Activated CD4-positive, alpha-beta T cell treated with anti-CD3 and anti-CD28 coated beads for 1 hour (primary cell): Measurements from ENCODE around the gene WASL.
"Not testable (repeated sequence)": the region's sequence is repeated elsewhere in the genome, so short reads cannot be mapped to it uniquely, and the experiment has no call there.

Experiments used
- DNase-seq: peaks from one replicate; pipeline ENCODE4 v3.0.0-alpha.2; 2020

WASL gene

DNA sequence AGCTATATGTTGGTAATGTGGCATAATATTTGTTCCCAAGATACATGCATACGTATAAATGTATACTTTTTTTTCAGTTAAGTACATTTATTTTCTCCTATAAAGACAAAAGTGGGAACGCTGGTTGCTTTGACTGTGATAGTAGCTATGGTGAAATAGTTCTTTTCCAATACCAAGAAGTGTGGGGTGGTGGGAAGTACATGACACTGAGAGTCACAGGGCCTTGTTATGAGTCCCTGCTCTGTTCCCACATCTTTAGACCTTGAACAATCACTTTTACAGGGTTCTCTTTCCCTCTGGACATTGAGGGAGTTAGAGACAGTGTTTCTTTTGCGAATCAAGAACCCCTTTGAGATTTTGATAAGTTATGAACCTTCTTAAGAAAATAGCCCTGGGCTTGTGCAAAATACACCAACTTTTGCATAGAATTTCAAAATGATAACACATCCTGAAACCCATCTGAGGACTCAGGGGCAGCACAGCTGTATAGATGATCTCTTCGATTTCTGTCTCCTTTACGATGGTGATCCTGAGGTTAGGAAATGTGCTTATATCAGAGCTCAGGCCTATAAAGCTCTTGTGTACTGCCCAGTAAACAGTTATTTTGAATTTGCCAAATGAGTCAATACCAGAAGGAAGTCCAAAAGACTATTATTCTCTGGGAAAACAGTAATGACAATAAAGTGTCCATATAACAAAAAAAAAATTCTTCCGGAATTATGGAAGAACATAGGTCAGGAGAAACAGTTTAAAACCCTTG is 92.1 kb downstream of the WASL start:
- DNase-seq = no peak

DNA sequence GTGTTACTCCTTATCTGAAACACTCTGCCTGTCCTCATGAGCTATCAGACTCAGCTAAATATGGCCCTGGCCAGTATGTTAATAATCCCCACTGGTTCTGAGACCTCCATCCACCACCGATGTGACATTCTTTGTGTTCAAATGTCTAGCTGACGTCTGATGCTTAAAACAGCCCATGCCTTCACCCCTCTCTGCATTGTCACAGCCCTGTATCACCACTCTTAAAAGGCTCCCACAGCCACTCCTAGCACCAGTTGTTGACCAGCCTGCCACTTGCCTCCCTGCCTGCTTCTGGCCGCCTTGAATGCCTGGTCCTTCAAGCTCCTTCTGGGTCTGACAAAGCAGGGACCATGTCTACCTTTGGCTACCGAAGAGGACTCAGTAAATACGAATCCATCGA is 93.2 kb downstream of the WASL start, which contains the start of gene LMOD2:
TSS of gene LMOD2 (plus strand) at position 253 of the 400 bp plus-strand sequence. CDS start at position 351, 98 bp downstream.
- DNase-seq = no peak

DNA sequence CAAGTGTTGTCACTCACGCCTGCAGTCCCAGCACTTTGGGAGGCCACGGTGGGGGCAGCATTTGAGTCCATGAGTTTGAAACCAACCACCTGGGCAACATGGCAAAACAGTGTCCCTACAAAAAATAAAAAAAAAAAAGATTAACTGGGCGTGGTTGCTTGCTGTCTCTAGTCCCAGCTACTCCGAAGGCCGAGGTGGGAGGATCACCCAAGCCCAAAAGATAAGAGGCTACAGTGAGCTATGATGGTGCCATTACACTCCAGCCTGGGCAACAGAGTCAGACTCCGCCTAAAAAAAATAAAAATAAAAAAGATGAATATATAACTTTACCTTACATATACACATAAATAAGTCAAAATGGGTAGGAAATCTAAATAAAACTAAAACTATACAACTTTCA is 95.6 kb downstream of the WASL start:
- no peak for DNase-seq

DNA sequence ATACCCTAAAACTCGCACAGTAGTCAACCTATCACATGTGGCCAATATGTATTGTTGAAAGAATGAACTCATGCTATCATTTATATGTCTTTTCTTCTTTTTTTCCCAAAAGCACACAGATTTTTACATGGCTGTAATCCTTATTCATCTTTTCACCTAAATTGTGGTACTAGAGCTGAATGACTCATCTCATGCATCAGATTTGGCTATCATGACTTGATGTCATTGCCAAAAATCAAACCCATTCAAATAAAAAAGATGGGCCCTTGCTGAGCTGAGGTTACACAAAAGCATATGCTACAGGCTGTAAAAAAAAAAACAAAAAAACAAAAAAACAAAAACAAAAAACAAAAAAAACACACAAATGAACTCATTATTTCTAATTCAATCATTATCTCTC is 96.4 kb downstream of the WASL start:
- no peak for DNase-seq

DNA sequence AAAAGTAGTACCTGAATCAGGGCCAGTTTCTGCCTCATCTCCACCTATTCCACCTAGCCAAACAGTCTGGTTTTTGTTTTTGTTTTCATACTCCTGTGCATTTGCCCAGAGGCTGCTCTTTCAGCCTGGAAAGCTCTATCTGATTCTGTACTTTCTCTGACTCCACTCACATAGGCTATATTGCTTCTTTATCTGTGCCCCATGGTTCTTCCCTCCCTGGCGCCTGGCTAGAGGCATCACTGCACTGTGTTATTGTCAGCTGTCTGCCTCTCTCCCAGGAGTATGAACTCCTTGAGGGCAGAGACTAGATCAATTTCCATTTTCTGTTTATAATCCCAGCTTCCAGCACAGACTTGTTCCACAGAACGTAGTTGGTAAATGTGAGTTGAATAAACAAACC is 98.2 kb downstream of the WASL start:
- no peak for DNase-seq

DNA sequence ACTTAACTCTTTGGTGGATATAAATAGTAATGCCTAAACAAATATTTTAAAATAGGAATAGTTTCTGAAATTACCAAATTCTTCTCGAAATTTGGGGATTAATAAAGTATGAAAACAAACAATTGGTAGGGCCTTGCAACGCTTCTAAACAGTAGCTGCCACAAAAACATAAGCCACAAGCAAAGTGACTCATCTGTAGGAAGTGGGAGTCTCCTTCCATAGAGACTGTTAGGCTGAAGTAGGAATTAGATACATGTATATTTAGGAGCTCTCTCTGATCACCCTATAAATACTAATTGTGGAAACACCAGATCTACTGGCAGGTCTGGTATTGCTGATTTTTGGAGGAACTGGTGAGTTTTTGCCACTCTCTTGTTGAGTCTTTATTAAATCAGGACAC is 98.8 kb downstream of the WASL start:
- no peak for DNase-seq

DNA sequence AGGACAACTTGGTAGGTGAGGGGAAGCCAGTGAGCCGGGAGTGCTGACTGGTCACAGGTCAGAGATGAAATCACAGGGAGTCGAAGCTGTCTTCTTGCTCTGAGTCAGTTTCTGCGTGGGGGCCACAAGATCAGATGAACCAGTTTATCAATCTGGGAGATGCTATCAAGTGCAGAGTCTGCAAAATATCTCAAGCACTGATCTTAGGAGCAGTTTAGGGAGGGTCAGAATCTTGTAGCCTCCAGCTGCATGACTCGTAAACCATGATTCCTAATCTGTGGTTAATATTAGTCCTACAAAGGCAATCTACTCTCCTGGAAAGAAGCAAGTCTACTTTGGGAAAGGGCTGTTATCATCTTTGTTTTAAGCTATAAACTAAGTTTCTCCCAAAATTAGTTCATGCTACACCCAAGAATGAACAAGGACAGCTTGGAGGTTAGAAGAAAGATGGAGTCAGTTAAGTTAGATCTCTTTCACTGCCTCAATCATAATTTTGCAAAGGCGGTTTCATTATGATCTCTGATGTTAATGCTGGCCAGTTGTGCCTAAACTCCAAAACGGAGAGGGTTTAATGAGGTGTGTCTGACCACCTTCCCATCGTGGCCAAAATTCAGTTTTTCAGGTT is 101.6 kb downstream of the WASL start:
- no peak for DNase-seq

DNA sequence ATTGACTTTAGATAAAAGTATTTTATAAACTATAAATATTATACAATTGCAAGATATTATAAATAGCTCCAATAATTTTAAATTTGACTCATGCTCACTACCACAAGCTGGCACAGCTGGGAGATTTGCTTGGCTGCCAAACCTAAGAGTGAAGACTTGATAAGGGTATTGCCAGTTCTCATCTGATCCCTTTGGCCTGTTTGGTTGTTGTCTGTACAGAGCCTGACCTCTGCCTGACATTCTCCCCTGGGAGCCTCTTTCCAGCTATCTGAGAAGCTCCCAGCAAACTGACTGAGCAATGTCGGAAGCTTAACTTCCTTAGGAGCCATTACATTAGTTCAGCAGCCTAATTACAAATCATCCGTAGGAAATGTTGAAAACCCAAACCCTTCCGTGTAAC is 103.3 kb downstream of the WASL start:
- DNase-seq = no peak

DNA sequence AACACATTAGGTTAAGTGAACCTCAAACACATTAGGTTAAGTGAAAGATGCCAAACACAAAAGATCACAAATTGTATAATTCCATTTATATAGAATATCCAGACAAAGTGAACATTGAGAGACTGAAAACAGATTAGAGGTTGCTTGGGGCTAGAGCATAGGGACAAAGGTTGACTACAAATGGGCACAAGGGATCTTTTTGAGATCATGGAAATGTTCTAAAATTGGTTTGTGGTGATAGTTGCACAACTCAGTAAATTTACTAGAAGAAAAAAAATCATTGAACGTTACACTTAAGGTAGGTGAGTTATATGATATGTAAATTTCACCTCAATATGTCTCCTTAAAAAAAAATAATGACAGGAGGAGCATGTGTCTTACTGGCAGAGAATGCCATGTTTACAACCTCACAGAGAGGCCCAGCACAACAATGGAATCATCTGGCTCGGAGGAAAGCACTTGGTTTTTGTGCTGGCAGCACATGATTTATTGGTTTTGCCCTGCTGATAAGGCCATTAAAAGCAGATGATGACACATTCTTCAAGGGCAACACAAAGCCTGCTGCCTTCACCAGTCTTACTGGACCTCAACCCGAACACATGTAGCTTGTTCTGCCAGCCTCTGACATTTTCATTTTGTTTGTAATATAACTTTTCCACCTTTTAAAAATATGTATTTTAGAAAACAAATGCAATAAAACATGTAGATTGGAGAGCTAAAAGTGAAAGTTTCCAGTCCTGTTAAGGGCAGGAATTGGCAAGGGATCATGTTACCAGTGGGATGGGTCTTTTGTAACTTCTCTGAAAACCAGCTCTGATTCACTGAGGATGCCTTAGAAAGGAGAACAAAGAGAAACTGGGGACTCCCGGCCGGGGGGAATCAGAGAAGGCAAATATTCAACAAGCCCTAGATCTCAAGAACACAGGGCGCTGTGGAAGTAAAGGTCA is 105.0 kb downstream of the WASL start:
- no peak for DNase-seq

DNA sequence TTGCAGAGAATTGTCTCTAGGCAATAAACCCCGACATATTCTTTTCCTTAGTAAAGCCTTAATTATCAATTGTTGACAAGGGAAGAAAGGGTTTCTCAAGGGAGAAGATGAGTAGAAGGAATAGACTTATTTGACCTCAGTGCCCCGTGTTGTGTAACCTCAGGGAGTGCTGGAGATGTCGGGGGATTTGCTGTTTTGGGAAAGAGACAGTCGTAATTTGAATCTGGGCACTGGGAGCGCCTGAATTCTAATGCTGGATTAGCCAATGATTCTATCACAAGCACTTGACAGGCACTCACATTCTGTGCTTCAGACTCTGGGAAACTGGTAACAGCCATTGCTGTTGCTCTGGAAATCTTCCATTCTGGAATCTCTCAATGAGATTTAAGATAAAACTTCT is 106.9 kb downstream of the WASL start:
- no peak for DNase-seq

DNA sequence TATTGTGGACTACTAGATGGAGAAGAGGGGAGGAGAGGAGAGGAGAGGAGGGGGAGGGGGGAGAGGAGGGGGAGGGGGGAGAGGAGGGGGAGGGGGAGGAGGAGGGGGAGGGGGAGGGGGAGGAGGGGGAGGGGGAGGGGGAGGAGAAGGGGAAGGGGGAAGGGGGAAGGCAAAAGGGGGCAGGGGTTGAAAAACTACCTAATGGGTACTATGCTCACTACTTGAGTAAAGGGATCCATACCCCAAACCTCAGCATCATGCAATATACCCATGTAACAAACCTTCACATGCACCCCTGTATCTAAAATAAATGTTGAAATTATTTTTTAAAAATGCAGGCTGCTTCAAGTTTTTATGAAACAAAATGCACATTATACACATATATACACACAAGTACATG is 108.2 kb downstream of the WASL start:
- DNase-seq = no peak

DNA sequence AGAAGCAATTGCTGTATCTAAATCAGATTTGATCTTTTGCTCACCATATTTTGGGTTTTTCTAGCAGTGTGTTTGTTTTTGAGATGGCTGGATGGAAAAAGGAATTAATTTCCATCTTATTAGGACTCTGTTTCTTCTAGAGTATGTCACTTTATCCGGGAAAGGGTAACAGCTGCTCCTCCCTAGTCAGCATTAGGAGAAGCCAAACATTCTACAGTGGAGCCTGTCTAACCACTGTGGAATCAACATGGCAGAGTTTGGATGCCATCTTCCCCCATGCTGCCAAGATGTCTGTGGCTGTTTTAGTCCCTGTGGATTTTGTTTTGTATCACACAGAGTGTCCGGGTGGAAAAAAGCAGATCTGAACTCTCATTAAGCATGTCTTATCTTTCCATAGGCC is 109.2 kb downstream of the WASL start:
- DNase-seq = no peak

DNA sequence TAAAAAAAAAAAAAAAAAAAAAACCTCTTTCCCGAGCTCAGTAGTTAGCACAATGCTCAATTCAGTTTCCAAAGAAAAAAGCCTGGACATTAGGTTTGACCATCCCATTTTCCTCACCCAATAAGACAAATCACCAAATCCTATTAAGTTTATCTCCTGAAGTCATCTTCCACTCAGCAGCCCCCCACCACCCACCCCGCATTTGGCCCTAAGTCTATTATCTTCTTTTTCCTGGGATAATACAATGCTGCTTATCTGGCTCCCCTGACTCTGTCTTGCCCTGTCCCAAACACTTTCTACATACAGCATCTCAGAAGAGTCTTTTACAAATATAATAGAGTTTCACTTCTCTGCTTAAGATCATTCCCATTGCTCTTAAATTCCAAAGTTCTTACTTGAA is 110.9 kb downstream of the WASL start:
- no peak for DNase-seq

DNA sequence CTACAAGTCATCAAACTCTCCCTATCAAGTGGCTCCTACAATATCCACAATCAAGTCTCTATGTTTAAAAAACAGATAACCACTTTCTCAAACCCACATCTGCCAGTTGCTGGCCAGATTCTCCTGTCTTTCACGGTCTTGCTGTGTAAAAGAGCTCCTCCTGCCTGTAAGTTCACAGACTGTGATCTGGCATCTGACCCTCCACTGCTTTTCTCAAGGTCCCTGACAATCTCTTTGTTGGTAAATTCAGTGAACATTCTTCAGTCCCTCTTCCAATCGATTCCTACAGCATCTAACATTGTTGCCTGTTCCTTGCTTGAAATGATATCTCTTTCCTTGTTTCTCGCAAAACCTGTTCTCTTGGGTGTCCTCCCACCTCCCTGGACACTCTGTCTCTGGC is 111.6 kb downstream of the WASL start:
- no peak for DNase-seq

DNA sequence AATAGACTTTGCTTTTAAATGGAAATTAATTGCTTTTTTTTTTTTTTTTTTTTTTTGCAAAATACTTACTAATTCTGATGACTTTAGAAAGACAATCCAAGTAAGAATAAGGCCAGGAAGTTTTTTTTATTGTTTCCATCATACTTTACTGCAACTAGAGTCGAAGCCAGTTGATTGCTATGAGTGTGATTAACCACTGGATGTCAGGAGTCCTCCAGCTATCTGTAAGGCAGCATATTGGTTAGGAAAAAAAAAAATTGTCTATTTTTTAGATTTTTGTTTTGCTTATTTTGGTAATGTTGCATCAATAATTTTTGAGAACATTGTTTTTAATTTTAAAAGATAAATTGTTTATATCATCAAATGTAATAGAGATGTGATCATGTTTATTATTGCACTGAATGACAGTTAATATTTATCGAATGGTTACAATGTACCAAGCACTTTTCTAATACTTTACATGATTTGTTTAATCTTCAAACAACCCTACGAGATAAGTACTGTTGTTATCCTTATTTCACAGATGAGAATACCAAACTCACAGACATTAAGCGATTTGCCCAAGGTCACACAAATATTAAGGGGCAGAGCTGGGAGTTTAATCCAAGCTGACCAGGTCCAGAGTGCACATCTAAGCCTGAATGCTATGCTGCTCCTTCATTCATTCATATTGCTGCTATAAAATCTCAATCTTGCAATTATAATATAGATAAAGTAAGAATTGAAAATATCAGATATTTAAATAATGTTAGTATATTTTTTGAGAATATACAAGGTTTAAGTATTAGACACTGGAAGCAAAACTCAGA is 113.0 kb downstream of the WASL start:
- DNase-seq = no peak

DNA sequence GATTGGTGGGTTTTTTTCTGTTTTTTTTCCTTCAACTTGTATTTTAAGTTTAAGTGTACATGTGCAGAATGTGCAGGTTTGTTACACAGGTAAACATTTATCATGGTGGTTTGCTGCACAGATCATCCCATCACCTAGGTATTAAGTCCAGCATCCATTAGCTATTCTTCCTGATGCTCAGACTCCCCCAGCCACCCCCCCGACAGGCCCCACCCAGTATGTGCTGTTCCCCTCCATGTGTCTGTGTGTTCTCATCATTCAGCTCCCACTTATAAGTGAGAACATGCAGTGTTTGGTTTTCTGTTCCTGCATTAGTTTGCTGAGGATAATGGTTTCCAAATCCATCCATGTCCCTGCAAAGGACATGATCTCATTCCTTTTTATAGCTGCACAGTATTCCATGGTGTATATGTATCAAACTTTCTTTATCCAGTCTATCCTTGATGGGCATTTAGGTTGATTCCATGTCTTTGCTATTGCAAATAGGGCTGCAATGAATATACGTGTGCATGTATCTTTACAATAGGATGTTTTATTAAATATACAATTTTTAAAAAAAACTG is 114.7 kb downstream of the WASL start:
- DNase-seq = not testable (repeated sequence)

DNA sequence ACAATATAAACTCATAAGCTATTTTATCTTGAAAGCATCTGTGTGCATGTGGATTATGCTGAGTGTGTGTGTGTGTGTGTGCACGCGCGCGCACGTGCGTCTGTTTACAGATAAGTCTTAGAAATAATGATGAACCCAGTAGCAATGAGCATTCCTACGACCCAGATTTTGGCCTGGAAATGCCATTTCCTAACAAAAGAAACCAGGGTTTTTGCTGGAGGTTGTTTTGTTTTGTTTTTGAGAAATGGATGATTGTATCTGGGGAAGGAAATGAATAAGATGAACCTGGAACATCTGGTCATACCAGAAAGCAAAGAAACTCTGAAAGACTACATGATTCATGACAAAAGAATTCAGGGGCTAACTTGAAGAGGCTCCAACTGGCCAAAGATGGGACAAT is 115.2 kb downstream of the WASL start:
- DNase-seq = no peak

DNA sequence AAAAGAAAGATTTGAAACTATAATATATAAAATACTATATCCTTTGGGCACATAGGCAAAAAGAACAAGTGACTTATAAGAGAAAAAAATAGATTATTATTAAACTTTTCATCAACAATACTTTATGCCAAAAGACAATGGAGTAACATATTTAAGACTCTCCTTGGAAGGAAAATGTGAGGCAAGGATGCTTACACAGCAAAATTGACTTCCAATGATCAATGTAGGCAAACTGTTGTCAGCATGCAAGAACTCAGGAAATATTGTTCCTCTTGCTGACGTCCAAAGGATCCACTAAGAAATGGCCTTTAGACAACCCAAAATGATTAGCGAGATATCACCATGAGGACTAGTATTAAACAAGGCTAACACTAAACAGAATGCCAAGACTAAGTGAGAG is 116.0 kb downstream of the WASL start:
- no peak for DNase-seq
